Activated T-cell treated with anti-CD3 and anti-CD28 coated beads for 1 hour (primary cell): Measurements from ENCODE around the gene QPRT.
"Not testable (repeated sequence)": the region's sequence is repeated elsewhere in the genome, so short reads cannot be mapped to it uniquely, and the experiment has no call there.

Source experiments
- DNase-seq: peaks from one replicate; pipeline ENCODE4 v3.0.0-alpha.2; 2020; ENCODE audit warnings: low read depth

The QPRT gene

GRCh38 chr16:29720703-29721102 lies 41.7 kb downstream of the QPRT start:
- DNase-seq, result no peak

- DNase-seq, result not testable (repeated sequence)
These were observed 42.3 kb downstream of the QPRT start for GRCh38 chr16:29721167-29721879.

GRCh38 chr16:29726845-29727377 lies 47.9 kb downstream of the QPRT start:
- no peak for DNase-seq

- DNase-seq, result no peak
These were observed 48.5 kb downstream of the QPRT start for GRCh38 chr16:29727452-29727851.

GRCh38 chr16:29729116-29729521 lies 50.1 kb downstream of the QPRT start:
- DNase-seq, result no peak

GRCh38 chr16:29730649-29731048 lies 51.7 kb downstream of the QPRT start:
- DNase-seq, result no peak

GRCh38 chr16:29731768-29732601 lies 53.0 kb downstream of the QPRT start:
- not testable (repeated sequence) for DNase-seq

- no peak for DNase-seq
These were observed 55.8 kb downstream of the QPRT start for GRCh38 chr16:29734786-29735185.

GRCh38 chr16:29736112-29736511 lies 57.1 kb downstream of the QPRT start:
- no peak for DNase-seq

GRCh38 chr16:29736764-29737163 lies 57.8 kb downstream of the QPRT start:
- DNase-seq, result no peak

GRCh38 chr16:29737713-29738112 lies 58.7 kb downstream of the QPRT start:
- DNase-seq, result no peak

- no peak for DNase-seq
These were observed 59.5 kb downstream of the QPRT start for GRCh38 chr16:29738514-29738913.

- not testable (repeated sequence) for DNase-seq
These were observed 61.1 kb downstream of the QPRT start for GRCh38 chr16:29739927-29740629.

GRCh38 chr16:29740630-29741015 lies 61.6 kb downstream of the QPRT start:
- not testable (repeated sequence) for DNase-seq

- DNase-seq, result no peak
These were observed 63.8 kb downstream of the QPRT start for GRCh38 chr16:29742683-29743275.

GRCh38 chr16:29743475-29743826 lies 64.5 kb downstream of the QPRT start:
- DNase-seq, result no peak

GRCh38 chr16:29743827-29744531 lies 65.0 kb downstream of the QPRT start:
- no peak for DNase-seq

- no peak for DNase-seq
These were observed 65.6 kb downstream of the QPRT start for GRCh38 chr16:29744541-29745101.

- peak; percentile 32 for DNase-seq
These were observed 66.3 kb downstream of the QPRT start for GRCh38 chr16:29745121-29745852.

- DNase-seq, result peak; percentile 84
These were observed 66.9 kb downstream of the QPRT start, which contains the start of gene C16orf54 for GRCh38 chr16:29745853-29746345. C16orf54 (minus strand) TSS chr16:29745990; CDS start chr16:29744951, 1,039 bp downstream.
